ENCODE results near the gene DYNLRB1. TPM values are rescaled to one million over a fixed set of nuclear protein-coding genes. Genes with fewer than 3 reads are reported as not detected.

Gene DYNLRB1
- total and polyA plus RNA-seq, 5 donors, result 134 to 289 (median 158) TPM

DNA sequence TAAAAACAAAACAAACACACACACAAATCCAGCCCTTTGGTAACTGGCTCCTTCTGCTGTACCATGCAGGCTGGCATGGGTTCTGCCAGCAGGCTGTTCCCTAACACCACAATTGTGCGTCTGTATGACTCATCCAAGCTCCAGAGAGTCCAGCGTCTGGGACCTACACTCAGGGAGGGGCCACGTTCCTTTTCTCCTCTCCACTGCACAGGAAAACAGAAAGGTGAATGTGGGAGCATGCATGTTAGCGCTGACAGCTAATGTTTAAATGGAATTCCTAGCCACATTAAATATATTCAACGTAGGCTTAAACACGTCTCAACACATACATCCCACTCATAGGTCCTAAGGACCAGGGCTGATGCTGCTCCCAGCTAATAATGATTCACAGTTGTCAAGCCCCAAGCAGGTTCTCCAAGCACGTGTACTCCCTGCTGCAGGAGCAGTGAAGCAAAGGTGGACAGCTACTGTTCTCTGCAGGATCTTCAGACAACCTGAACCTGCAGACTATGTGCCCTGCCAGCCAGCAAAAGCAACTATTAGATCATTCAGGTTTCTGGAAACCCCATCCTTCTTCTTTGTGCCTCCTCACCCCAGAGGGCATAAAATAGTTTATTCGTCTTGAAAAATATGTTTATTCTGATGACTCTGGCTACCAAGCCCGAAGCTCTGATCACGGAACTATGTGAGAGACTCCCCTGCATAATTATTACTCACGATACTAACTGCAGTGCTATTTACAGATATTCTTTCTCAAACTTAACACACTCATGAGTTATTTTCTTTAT lies 63.2 kb downstream of the DYNLRB1 start:
- 72% methylated on average over 11 of the region's 11 CpGs for WGBS
- intact Hi-C loops (cut with DNase I), result loop anchor here in 2 of 4 donors (2.0 to 10.0 kb wide), 2 partner anchors 185 to 189 kb away; no protein-coding TSS in a partner anchor
- H3K4me3 ChIP-seq (ENCODE audit: low read length), result no peak overlapping the region
- no peaks in the 10 kb centered on the region for H3K9me3 ChIP-seq (ENCODE audit: control insufficient read depth, low read length)
- H3K27ac ChIP-seq (ENCODE audit: low read length), result no peak overlapping the region
- H3K27me3 ChIP-seq (ENCODE audit: control insufficient read depth, insufficient read depth), result no peaks in the 10 kb centered on the region
- H3K4me1 ChIP-seq (ENCODE audit: control insufficient read depth, insufficient read depth, low read length), result peaks cover 5% of the 10 kb centered on the region
- ATAC-seq (peak; percentile 86 to 87), DNase-seq (peak; percentile 64 to 85 (median 82))

- WGBS, result 93% methylated on average over 7 of the region's 7 CpGs
- ATAC-seq (no peak), DNase-seq (no peak)
- Histone ChIP-seq H3K27me3 (ENCODE audit: control insufficient read depth, insufficient read depth) (no peaks in the 10 kb centered on the region), H3K4me1 (ENCODE audit: control insufficient read depth, insufficient read depth, low read length) (peaks cover 5% of the 10 kb centered on the region), H3K27ac (ENCODE audit: low read length) (no peak overlapping the region), H3K4me3 (ENCODE audit: low read length) (no peak overlapping the region), H3K9me3 (ENCODE audit: control insufficient read depth, low read length) (no peaks in the 10 kb centered on the region)
- intact Hi-C loops (cut with DNase I), result loop anchor here (2.0 to 10.0 kb wide), 4 partner anchors 125 to 192 kb away; partner anchors contain the start of gene TP53INP2 (in 1 of the 4)
Observed at GRCh38 chr20:34579979-34580940, 64.0 kb downstream of the DYNLRB1 start.

- Histone ChIP-seq H3K27ac (ENCODE audit: low read length) (peak overlapping the region; percentile 28), H3K27me3 (ENCODE audit: control insufficient read depth, insufficient read depth) (no peaks in the 10 kb centered on the region), H3K4me1 (ENCODE audit: control insufficient read depth, insufficient read depth, low read length) (peaks cover 5% of the 10 kb centered on the region), H3K4me3 (ENCODE audit: low read length) (no peak overlapping the region), H3K9me3 (ENCODE audit: control insufficient read depth, low read length) (no peaks in the 10 kb centered on the region)
- WGBS, result 77% methylated on average over 11 of the region's 11 CpGs
- DNase-seq (peak; percentile 50 to 83 (median 79)), ATAC-seq (peak; percentile 60 to 77)
- intact Hi-C loops (cut with DNase I), result loop anchor here in 3 of 4 donors (5.0 to 10.0 kb wide), 2 partner anchors 123 to 191 kb away; partner anchors contain the start of gene TP53INP2 (in 1 of the 3)
Observed at GRCh38 chr20:34581341-34582184, 65.3 kb downstream of the DYNLRB1 start.

DNA sequence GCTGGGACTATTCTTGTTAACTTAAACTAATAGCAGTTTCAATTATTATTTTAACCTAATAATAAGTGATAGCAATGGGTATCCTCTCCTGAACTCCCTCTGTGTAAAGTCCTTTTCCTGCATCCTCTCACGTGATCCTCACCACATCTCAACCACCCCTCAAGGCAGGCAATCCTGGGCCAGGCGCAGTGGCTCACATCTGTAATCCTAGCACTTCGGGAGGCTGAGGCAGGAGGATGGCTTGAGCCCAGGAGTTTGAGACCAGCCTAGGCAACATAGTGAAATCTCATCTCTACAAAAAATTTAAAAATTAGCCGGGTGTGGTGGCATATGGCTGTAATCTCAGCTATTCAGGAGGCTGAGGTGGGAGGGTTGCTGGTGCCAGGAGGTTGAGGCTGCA lies 66.0 kb downstream of the DYNLRB1 start:
- H3K4me1 ChIP-seq (ENCODE audit: control insufficient read depth, insufficient read depth, low read length), result peaks cover 5% of the 10 kb centered on the region
- 59% methylated on average over 4 of the region's 4 CpGs for WGBS
- no peak overlapping the region for H3K27ac ChIP-seq (ENCODE audit: low read length)
- H3K27me3 ChIP-seq (ENCODE audit: control insufficient read depth, insufficient read depth), result no peaks in the 10 kb centered on the region
- intact Hi-C loops (cut with DNase I), result loop anchor here in 3 of 4 donors (5.0 to 10.0 kb wide), 2 partner anchors 123 to 190 kb away; partner anchors contain the start of gene TP53INP2 (in 1 of the 3)
- H3K9me3 ChIP-seq (ENCODE audit: control insufficient read depth, low read length), result no peaks in the 10 kb centered on the region
- H3K4me3 ChIP-seq (ENCODE audit: low read length), result no peak overlapping the region
- no peak for DNase-seq
- ATAC-seq, result no peak

DNA sequence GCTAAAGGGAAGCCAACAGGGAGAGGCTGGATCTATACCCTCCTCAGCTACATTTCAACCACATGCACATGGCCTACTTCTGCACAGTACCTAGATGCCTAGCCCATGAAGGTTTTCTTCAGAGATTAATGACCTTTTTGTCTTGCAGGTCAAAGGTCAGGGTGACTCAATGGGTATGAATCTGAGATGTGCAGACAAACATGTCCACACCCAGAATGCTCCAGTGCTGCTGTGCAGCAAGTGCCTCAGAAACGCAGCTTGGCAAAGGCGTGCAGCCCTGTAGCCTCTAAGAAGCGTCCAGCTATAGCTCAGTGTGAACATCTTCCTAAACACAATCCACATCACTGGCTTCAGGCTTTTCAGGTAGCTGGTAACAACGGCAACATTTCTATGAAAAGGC lies 66.7 kb downstream of the DYNLRB1 start:
- WGBS, result 86% methylated on average over 4 of the region's 4 CpGs
- H3K27me3 ChIP-seq (ENCODE audit: control insufficient read depth, insufficient read depth), result no peaks in the 10 kb centered on the region
- intact Hi-C loops (cut with DNase I), result loop anchor here in 3 of 4 donors (5.0 to 10.0 kb wide), 2 partner anchors 122 to 189 kb away; partner anchors contain the start of gene TP53INP2 (in 1 of the 3)
- no peak overlapping the region for H3K4me3 ChIP-seq (ENCODE audit: low read length)
- DNase-seq (no peak), ATAC-seq (no peak)
- peak overlapping the region; percentile 72 for H3K27ac ChIP-seq (ENCODE audit: low read length)
- H3K4me1 ChIP-seq (ENCODE audit: control insufficient read depth, insufficient read depth, low read length), result peaks cover 5% of the 10 kb centered on the region
- no peaks in the 10 kb centered on the region for H3K9me3 ChIP-seq (ENCODE audit: control insufficient read depth, low read length)

GRCh38 chr20:34583544-34583943 lies 67.3 kb downstream of the DYNLRB1 start:
- ATAC-seq (no peak), DNase-seq (peak in 1 of 3 donors; percentile 68)
- 69% methylated on average over 6 of the region's 6 CpGs for WGBS
- Histone ChIP-seq H3K27ac (ENCODE audit: low read length) (peak overlapping the region; percentile 72), H3K4me1 (ENCODE audit: control insufficient read depth, insufficient read depth, low read length) (peaks cover 3% of the 10 kb centered on the region), H3K27me3 (ENCODE audit: control insufficient read depth, insufficient read depth) (no peaks in the 10 kb centered on the region), H3K4me3 (ENCODE audit: low read length) (no peak overlapping the region), H3K9me3 (ENCODE audit: control insufficient read depth, low read length) (no peaks in the 10 kb centered on the region)
- intact Hi-C loops (cut with DNase I), result loop anchor here in 3 of 4 donors (5.0 to 10.0 kb wide), 2 partner anchors 121 to 189 kb away; partner anchors contain the start of gene TP53INP2 (in 1 of the 3)

GRCh38 chr20:34585019-34585418 lies 68.8 kb downstream of the DYNLRB1 start:
- Histone ChIP-seq H3K9me3 (ENCODE audit: control insufficient read depth, low read length) (no peaks in the 10 kb centered on the region), H3K4me1 (ENCODE audit: control insufficient read depth, insufficient read depth, low read length) (no peaks in the 10 kb centered on the region), H3K27ac (ENCODE audit: low read length) (no peak overlapping the region), H3K27me3 (ENCODE audit: control insufficient read depth, insufficient read depth) (no peaks in the 10 kb centered on the region), H3K4me3 (ENCODE audit: low read length) (no peak overlapping the region)
- intact Hi-C loops (cut with DNase I), result loop anchor here in 1 of 4 donors (10.0 kb wide), 1 partner anchor 120 kb away; the partner anchor contains the start of gene TP53INP2
- no peak for DNase-seq
- 96% methylated on average over 5 of the region's 5 CpGs for WGBS
- no peak for ATAC-seq

- H3K4me3 ChIP-seq (ENCODE audit: low read length), result no peak overlapping the region
- no peak overlapping the region for H3K27ac ChIP-seq (ENCODE audit: low read length)
- intact Hi-C loops (cut with DNase I), result loop anchor here in 1 of 4 donors (10.0 kb wide), 1 partner anchor 118 kb away; the partner anchor contains the start of gene TP53INP2
- H3K4me1 ChIP-seq (ENCODE audit: control insufficient read depth, insufficient read depth, low read length), result no peaks in the 10 kb centered on the region
- H3K9me3 ChIP-seq (ENCODE audit: control insufficient read depth, low read length), result no peaks in the 10 kb centered on the region
- WGBS, result 91% methylated on average over 9 of the region's 9 CpGs
- no peak for ATAC-seq
- no peaks in the 10 kb centered on the region for H3K27me3 ChIP-seq (ENCODE audit: control insufficient read depth, insufficient read depth)
- no peak for DNase-seq
Observed at GRCh38 chr20:34586488-34587163, 70.4 kb downstream of the DYNLRB1 start.
